Left ventricle myocardium superior (tissue), 1 donor: ENCODE measurements around the gene SETDB1. TPM values are rescaled to one million over a fixed set of nuclear protein-coding genes. Genes with fewer than 3 reads are reported as not detected.

Experiments
- ATAC-seq: fragments of 200-7000 bp; cut with Tn5 transposase; one replicate; pipeline ENCODE4 v1.9.1; 2020; ENCODE audit warnings: mild to moderate bottlenecking, moderate library complexity
- DNase-seq: peaks from one replicate; pipeline ENCODE4 v3.0.0-alpha.2; 2020
- intact Hi-C: fragments of 100-400 bp; cut with micrococcal nuclease; formaldehyde crosslinking; loops from one replicate; pipeline ENCODE4 v1.11.0; 2022
- total RNA-seq: library from RNA; stranded (reverse); fragmentation: NEBNext Ultra II Directional; extraction: Animal tissue kit (Norgen Biotek cat#: 25700); gene quantifications from one replicate; pipeline ENCODE4 v1.2.1, GENCODE V29; 2021
- donor health status: DM: no; HTN: yes; CAD: no; lungs with severe emphysema.

SETDB1 gene
- total RNA-seq, 1 donor from 2014 or later, result 19.2 TPM

DNA sequence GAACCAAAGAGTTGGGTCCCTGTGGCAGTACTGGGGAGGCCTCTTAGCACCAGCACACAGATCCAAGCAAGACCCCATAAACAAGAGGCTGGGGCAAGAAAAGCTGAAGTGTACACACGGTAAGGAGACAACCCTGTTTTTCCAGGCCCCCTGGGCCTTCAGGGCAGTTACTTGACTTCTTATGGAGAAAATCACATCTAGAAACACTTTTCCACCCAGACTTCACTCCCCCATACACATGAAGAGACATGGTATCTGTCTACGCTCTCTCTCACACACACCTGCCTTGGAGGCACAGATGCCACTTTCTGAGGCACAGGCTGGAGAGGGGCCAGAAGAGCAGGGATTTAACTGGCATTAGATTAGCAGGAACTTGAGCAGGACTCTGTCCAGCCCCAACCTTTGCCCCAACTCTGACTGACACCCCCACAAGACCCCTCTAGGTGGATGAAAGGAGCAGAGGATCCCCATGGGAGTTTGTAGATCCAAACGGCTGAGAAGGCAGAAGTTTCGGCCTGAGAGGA lies 46.3 kb downstream of the SETDB1 start:
- intact Hi-C loops, result no loop called here
- ATAC-seq (no peak), DNase-seq (no peak)

DNA sequence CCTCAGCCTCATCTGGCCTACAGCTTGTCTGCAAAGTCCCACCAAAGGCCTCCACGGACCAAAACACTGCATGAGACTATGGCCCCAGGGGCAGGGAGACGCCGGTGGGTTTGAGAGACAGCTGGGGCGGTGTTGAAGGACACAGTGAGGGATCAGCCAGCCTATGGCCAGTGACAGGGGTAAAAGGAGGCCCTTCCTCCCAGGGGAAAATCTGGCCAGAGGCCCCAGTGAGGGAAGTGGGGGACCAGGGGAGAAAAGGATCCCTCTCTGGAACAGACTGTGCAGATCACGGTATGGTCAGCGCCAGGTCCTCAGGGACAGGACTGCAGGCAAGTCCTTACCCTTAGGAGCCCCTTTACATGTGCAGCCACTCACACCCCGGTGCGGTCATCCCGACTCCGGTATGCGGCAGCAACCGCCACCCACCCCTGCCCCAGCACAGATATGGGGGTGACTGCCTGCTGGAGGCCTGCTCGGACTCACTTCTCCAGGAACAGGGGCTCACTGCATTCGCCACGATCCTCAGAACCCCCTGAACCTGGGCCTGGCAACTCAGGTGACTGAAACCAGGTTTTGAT lies 47.2 kb downstream of the SETDB1 start:
- no peak for ATAC-seq
- DNase-seq, result no peak
- intact Hi-C loops, result no loop called here

DNA sequence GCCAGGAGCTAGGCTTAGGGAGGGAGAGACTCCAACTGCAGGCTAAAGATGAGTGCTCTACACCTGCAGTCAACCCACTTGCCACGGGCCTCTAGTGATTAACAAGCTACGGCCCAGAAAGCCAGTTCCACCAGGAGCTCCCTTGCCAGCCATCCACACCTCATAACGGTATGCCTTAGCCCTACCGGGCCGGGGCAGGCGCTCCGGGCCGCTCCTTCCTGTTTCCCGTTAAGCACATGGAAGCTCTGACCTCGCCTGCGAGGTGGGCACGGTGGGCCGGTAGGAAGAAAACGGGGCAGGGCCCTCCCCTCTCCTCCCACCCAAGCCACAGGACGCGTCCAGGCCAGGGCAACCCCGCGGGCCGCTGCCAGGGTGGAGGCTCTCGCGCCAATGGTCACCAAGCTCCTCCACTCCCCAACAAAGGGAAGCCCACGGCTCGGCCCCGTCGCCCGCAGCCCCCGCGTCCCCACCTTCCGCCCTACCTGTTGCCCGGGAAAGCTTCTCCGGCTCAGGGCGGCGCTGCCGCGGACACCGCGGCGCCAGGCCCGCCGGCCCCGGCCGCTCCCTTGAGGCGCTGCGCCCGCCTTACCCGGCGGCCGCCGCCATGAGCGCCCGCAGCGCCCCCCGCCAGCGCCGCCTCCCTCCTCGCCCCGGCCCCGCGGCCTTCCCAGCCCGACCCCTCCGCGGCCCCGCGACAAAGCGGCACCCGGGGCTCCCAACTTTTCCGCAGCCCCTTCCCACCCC lies 47.8 kb downstream of the SETDB1 start:
- peak; percentile 63 for DNase-seq
- intact Hi-C loops, result no loop called here
- ATAC-seq, result peak; percentile 12

DNA sequence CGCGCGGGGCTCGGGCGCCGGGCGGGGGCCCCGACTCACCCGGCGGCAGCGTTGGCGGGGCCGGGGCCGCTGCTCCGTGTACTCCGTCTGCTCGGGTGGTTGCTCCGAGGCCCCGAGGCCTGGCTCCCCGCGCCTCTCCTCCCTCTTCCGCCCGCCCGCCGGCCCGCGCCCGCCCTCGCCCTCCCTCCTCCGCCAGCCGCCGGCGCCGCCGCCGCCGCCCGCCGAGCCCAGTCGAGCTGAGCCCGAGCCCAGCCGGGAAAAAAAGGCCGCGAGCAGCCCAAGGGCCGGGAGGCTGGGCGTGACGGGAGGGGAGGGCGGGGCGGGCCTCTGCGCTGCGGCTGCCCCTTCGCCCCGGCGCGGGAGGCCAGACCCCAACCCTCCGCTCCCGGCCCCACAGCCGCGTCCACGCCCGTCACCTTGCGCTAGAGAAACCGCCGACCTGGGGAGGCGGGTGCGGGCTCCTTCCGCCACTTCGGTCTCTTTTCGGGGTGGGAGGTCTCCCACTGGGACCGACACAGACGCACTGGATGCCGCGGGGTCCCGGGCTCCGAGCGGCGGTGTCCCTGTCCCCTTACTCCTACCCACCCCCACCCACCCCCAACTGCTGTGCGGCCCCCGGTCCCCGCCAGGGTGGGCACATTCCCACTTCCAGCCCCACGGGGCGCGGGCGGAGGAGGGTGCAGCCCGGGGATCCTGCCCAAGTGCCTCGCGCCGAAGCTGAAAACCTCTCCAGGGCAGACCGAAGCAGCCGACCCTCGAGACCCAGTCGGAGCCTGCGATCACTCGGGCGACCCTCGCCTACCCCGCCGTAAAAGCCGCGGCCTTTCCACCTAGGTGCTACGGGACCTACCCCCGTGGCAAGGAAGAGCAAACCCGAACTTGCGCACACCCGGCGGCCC lies 48.7 kb downstream of the SETDB1 start, which contains the start of gene CERS2:
CERS2 (minus strand) TSS at position 256 of the 899 bp plus-strand sequence. CDS start 5,745 bp downstream, outside the sequence.
- intact Hi-C loops, result no loop called here
- ATAC-seq (peak; percentile 67), DNase-seq (peak; percentile 91)

DNA sequence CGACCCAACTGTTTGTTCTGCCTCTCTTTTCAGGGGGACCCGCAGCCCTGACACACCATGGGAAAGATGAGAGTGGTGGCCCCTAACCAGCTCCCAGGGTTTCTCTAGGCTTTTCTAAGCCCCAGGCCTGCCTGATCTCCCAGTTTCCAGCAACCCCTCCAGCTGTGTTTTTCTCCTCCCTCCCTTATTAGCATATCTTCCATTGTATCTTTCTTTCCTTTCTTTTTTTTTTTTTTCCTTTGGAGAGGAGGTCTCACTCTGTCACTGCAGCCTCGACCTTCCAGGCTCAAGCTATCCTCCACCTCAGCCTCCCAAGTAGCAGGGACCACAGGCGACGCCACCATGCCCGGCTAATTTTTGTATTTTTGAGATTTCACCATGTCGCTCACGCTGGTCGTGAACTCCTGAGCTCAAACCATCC lies 50.2 kb downstream of the SETDB1 start:
- ATAC-seq, result no peak
- DNase-seq, result no peak
- intact Hi-C loops, result no loop called here

DNA sequence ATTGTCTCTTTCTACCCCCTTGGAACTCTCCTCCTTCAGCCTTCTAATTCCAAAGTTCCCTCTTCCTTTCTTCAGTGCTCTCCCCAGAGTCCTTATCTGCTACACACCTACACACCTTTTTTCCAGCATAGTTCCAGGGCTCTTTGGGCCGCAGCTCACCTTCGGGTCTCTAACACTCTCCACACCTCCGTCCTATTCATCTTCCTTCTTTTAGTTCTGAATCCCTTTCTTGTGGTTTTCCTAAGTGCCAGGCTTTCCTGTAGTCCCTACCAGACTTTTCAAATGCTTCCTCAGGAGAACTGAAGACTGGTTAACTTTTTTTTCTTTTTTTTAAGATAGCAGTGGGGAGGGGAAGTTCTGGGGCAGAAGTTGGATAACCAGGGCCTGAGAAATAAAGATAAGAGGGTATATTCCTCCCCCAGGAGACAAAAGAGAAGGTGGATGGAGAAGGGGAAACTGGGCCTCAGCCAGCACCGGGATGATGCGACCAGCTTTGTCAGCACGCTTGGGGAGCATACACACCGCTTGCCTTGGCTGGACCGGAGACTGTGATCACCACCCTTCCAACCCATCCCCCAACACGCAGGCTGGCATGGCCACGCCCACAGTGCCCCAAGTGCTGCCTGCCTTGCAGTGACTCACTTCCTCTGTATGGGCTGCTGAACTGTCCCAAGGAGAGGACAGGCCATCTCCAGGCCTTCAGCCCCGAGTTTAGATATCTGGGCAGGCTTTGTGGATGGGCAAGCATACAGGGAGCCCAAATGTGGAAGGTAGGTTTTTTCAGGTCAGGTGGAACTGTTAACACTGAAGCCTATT lies 50.9 kb downstream of the SETDB1 start:
- intact Hi-C loops, result no loop called here
- peak; percentile 57 for ATAC-seq
- peak; percentile 87 for DNase-seq

DNA sequence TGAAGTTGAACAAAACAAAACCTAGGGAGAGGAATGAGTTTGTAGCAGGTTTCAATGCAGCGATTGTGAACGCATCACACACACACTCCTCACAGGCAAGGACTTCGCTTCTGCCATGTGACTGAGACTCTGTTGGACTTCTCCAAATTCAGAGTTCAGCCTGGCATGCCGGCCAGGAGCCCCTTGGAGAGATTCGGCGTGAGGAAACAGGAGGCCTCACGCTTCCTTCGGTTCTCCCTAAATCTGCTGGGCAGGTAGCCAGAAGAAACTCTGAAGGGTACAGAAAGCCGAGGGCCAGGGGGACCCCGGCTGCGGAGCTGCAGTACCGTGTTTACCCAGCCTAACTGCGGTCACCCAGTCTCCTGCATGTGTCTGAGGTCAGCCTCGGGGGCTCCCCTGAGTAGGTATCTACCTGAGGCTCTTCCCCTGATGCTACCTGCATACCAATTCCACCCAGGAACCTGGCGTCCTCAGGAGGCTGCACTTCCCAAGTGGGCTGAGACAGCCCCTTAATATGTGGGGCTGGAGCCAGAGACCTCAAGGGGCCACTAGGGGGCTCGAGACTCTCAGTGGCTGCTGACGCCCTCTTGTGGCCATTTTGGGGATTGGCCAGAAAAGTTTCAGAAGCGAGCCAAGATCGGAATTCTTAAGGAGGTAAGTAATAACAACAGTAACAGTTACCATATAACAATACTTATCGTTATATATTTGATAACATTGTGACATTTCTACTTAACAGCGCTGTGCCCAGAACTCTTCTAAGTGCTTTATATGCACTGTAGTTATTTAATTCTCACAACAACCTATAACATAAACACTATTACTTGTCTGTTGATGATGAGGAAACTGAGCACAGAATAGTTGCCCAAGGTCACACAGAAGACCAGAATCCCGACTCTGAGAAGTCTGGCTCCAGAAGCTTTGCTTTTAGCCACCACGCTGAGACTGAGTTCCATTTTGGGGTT lies 53.2 kb downstream of the SETDB1 start:
- ATAC-seq (peak; percentile 39), DNase-seq (peak; percentile 85)
- intact Hi-C loops, result no loop called here

DNA sequence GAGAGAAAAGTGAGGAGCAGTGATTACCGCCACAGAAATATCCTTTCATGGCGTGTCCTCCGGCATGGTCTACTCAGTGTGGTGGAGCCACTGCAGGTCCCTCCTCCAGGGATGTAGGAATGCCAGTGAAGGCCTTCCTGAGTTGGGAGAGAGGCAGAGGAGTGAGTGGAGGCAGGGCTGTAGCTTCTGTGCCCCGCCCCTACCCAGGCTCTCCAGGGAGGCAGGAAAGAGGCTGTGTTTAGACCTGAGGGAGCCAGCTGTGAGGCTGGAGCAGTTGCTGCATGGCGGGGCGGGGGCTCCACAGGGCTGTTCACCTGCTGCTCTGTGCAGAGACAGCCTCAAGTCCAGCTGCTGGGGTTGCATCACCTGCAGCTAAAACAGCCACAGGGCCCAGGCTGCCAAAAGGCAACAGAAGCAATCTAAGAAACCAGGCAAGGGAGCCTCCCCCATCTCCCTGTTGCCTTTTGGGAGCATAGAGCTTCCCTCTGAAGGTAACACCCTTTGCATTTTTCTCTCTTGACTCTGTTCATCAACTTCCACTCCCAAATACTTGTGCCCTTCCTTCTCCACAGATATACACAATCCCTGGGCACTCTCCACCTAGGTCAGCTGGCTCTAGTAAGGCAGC lies 55.1 kb downstream of the SETDB1 start:
- intact Hi-C loops, result no loop called here
- ATAC-seq (no peak), DNase-seq (no peak)

DNA sequence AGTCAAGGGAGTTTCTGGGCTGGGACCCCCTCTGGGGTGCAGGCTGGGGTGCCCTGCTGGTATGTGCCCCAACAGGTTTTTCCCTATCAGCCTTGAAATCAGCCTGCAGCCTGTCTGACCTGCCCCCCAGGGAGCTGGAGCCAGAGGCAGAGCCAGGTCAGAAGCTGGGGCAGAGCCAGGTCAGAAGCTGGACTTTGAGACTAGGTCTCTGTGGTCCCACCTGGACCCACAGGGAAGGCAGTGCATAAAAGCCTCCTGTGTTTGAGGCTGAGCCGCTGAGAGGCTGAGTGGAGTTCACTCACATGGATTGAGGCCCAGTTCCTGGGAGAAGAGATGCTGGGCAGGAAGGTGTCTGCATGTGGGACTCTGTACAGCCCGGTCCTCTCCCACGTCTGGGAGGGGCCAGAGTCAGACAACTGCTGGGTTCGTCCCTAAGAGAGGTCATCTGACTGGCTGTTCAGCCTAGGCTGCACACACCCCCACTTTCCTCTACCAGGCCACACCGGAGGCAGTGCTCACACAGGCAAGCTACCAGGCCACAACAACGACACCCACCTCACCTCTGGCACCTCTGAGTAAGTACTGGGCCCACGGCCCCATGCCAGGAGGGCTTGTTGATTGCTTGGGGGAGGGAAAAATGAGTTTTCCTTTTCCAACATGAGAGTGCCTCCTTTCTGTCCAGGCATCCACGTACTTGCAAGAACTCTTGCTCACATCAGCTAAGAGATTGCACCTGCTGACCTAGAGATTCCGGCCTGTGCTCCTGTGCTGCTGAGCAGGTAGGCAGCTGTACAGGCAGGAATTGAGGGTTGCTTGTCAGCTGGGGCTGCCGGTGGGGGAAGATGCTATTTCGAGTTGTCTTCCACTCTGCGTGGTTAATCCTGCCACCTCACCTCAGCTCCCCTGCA lies 55.9 kb downstream of the SETDB1 start, which contains the start of gene ANXA9:
ANXA9 (plus strand) TSS at position 488 of the 908 bp plus-strand sequence. CDS start 814 bp downstream, outside the sequence.
- DNase-seq (no peak), ATAC-seq (no peak)
- intact Hi-C loops, result no loop called here

DNA sequence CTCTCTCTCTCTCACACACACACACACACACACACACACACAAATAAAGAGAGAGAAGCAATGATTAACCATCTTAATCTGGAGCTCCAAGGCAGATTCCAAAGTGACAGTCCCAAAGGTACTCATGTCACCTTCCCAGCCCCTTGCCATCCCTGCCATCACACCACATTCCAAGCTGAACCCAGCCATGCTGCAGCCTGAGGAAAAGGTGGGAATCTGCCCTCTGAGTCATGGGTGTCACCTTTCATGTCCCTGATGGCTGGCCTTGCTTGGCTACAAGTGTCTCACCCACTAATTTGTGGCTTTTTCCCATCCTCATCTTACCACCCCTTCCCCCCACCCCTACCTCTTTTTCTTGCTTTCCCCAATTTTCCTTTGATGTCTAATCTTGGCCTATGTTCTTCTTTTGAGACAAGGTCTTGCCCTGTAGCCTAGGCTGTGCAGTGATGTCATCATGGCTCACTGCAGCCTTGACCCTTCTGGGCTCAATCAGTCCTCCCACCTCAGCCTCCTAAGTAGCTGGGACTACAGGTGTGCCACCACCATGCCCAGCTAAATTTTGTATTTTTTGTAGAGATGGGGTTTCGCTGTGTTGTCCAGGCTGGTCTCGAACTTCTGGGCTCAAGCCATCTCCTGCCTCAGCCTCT lies 59.1 kb downstream of the SETDB1 start:
- intact Hi-C loops, result no loop called here
- ATAC-seq (no peak), DNase-seq (no peak)

DNA sequence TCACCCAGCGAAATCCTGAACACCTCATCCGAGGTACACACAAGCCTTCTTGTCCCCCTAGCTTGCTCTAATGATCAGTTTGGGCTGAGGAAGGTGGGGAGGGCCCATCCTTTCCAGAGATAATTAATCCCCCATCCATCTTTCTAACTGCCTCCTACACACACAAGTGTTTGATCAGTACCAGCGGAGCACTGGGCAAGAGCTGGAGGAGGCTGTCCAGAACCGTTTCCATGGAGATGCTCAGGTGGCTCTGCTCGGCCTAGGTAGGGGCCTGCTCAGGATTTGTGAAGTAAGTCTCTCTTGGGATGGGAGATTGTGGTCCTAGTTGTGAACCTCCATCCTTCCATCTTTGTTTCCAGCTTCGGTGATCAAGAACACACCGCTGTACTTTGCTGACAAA lies 61.8 kb downstream of the SETDB1 start:
- intact Hi-C loops, result no loop called here
- DNase-seq (no peak), ATAC-seq (no peak)

DNA sequence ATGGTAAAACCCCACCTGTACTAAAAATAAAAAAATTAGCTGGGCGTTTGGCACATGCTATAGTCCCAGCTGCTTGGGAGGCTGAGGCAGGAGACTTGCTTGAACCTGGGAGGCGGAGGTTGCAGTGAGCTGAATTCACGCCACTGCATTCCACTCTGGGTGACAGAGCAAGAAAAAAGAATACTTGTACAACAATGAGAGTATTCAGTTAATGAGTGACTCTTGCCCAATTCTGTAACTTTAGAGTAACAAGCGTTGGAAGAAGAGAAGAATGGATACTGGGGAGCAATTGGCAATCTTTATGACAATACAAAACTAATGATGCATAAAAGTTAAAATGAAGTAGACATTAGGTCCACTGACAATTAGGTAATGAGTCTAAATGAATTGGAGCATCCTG lies 66.5 kb downstream of the SETDB1 start:
- DNase-seq (no peak), ATAC-seq (no peak)
- intact Hi-C loops, result no loop called here

DNA sequence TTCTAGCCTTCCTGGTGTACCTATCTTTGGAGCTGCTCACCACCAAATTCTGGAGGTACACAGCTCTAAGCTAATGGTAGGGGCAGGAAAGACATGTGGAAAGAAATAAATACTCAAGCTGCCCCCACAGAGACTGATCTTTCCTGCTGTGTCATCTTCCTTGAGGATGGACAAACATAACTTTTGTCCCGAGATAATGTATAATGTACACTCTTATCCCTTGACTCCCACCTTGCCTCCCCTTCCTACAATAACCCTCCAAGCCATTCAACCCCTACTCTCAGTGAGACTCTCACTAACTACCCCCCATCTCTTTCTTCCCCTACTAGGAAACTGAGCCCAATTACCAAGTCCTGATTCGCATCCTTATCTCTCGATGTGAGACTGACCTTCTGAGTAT lies 68.1 kb downstream of the SETDB1 start:
- intact Hi-C loops, result no loop called here
- no peak for ATAC-seq

DNA sequence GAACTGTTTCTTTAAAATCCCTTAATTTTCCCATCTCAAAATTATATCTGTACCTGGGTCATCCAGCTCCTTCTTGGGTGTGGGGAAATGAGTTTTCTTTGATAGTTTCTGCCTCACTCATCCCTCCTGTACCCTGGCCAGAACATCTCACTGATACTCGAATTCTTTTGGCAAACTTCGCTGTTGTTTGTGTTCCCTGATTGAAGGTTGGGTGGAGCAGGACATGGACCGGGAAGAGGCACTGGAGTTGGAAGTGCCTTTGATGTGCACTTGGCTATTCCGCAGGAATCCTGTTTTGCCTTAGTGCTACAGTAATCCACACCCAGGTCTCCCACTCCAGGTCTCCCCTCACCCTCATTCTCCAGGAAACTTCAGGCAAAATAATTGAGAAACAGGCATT lies 69.3 kb downstream of the SETDB1 start:
- intact Hi-C loops, result no loop called here
- ATAC-seq, result peak; percentile 22
- DNase-seq, result no peak

More for the DNA sequence above, 68.1 kb downstream of the SETDB1 start:
- DNase-seq, result no peak

DNA sequence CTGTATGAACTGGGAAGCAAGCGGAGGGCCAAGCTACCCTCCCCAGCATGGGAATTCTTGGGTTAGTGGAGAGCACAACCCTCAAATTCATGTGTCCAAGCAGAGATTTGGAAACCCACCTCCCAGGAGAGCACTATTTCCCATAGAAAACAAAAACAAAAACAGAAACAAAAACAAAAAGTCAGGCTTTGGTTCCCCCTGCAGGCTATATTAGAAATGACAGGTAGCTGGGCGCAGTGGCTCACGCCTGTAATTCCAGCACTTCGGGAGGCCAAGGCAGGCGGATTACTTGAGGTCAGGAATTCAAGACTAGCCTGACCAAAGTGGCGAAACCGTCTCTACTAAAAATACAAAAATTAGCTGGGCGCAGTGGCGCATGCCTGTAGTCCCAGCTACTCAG lies 69.7 kb downstream of the SETDB1 start:
- intact Hi-C loops, result no loop called here
- peak; percentile 58 for ATAC-seq
- no peak for DNase-seq
